GM18511 (cell line): ENCODE data around the gene KIAA0232.
"Not testable (repeated sequence)": the region's sequence is repeated elsewhere in the genome, so short reads cannot be mapped to it uniquely, and the experiment has no call there.

ENCODE experiments used
- ATAC-seq: cut with Tn5 transposase; IDR thresholded peaks from one replicate; pipeline ENCODE4 v1.9.1; 2021; ENCODE audit warnings: mild to moderate bottlenecking, moderate library complexity; ENCODE audit not compliant: unreplicated experiment

Gene KIAA0232

DNA sequence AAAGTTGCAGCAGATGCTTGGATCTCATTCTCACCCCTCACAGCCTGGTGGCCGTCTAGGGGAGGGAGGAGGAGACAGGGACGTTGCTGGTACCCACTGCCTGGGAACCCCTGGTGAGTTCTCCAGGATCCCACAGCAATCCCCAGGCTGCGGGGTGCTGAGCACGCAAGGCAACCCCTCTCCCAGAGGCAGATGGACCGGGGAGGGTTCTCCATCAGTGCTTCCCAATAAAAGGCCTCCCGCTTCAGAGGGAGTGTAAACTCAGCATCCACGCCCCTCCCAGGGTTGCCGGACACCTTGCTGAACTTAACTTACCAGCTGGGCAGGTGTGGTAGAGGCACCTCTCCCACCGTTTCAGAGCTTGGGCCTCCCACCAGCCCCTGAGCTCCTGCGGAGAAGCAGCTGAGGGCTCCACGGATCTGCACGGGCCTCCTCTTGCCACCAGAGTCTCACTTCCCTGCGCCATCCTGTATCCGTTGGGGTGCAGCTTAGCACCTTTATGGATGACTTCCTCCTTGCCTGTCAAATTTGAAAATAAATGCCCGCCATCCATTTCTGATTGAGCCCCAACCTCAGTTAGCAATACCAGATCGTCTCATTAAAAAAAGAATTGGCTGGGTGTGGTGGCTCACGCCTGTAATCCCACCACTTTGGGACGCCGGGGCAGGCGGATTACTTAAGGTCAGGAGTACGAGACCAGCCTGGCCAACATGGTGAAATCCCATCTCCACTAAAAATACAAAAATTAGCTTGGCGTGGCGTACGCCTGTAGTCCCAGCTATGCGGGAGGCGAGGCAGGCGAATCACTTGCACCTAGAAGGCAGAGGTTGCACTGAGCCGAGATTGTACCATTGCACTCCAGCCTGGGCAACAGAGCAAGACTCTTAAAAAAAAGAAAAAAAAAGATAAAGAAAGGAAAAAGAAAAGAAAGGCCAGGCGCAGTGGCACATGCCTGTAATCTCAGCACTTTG is 112.3 kb downstream of the KIAA0232 start:
- ATAC-seq, result no peak

DNA sequence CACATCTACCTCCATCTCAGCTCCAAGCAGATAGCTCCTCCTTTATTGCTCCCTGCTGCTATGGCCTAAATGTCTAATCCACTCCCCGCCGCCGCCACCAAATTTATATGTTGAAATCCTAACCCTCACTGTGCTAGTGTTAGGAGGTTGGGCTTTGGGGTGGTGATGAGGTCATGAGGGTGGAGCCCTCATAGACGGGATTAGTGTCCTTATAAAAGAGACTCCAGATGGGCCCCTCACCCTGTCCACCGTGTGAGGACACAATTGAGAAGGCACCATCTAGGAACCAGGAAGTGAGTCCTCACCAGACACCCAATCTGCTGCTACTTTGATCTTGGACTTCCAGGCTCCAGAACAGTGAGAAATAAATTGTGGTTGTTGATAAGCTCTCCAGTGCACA is 113.5 kb downstream of the KIAA0232 start:
- ATAC-seq, result no peak

GRCh38 chr4:6898763-6899162 is 116.2 kb downstream of the KIAA0232 start:
- no peak for ATAC-seq

DNA sequence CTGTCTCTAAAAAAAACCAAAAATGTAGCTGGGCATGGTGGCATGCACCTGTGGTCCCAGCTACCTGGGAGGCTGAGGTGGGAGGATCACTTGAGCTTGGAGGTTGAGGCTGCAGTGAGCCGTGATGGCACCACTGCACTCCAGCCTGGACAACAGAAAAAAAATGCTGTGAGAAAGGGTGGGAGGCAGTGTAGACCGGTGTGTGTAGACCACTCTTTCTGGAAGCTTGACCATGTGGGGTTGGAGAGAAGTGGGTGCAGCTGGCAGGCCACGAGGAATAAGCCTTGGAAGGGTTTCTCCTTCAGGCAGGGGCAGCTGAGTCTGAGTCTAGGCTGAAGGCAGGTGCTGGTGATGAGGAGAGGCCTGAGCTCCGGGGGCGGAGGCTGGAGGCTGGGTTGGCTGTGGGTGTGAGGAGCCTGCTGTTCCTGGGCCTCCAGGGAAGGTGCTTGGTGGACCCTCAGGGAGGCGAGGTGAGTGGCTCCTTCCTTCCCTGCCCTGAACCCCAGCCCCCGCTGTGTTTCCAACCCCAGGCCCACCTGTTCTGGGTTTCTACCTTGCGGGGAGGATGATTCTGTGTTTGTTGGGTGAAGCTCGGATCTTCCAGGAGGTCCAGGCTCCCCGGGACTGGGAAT is 117.8 kb downstream of the KIAA0232 start:
- ATAC-seq, result no peak

- no peak for ATAC-seq
These were observed 118.4 kb downstream of the KIAA0232 start for GRCh38 chr4:6900956-6901355.

GRCh38 chr4:6901669-6902317 is 119.3 kb downstream of the KIAA0232 start:
- ATAC-seq, result no peak

- no peak for ATAC-seq
These were observed 120.0 kb downstream of the KIAA0232 start for GRCh38 chr4:6902318-6903042.

GRCh38 chr4:6905516-6906445 is 123.3 kb downstream of the KIAA0232 start:
- no peak for ATAC-seq

GRCh38 chr4:6906486-6906885 is 124.0 kb downstream of the KIAA0232 start:
- not testable (repeated sequence) for ATAC-seq

- no peak for ATAC-seq
These were observed 125.2 kb downstream of the KIAA0232 start for GRCh38 chr4:6907658-6908191.

DNA sequence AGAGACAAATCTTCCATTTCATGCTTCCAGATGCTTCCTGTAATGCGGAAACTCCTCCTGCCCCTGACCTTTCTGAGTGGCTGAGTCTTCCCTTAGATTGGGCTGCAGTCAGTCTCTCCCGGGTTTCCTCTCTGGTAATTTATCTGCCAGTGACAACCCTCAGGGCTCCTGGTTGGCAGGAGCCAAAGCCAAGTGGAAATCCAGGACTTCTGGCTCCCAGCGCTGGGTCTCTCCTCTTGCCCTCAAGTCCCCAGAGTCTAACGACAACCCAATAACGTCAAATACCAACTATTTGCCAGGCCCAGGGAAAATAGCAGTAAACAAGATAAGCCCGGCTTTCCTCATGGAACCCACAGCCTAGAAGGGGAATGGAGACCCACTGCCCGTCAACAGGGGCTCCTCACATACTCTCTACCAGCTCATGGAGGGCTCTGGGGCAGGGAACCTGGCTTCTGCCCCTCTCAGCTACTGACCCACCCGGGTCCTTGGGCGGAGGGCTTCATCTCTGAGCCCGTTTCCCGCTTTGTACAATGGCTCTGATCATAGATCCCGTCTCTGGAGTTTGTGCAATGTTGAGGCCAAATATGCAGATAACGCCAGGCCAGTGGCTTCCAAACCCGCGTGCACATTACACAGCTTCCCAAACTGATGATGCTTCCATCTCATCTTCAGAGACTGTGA is 126.0 kb downstream of the KIAA0232 start:
- no peak for ATAC-seq

GRCh38 chr4:6909113-6909969 is 126.8 kb downstream of the KIAA0232 start, which contains the start of gene TBC1D14:
Gene TBC1D14 (plus strand): TSS chr4:6909826. CDS start chr4:6923390, 13,564 bp downstream.
- ATAC-seq, result peak; percentile 88

DNA sequence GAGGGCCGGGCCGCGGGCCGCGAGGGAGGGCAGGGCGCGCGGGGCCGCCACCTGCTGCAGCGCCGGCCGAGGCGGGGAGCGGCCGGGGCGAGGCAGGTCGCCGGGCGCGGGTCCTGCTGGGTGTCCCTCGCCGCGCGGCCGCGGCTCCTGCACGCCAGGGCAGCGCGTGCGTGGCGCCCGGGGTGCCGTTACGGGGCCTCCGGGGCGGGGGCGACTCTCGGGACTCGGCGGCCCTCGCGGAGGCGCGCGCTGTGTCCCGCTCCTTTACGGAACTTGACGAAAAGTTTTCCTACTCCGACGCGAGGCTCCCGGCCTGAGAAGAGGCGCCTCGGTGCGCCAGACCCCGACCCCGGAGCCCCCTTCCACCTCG is 127.4 kb downstream of the KIAA0232 start:
- peak; percentile 43 for ATAC-seq

DNA sequence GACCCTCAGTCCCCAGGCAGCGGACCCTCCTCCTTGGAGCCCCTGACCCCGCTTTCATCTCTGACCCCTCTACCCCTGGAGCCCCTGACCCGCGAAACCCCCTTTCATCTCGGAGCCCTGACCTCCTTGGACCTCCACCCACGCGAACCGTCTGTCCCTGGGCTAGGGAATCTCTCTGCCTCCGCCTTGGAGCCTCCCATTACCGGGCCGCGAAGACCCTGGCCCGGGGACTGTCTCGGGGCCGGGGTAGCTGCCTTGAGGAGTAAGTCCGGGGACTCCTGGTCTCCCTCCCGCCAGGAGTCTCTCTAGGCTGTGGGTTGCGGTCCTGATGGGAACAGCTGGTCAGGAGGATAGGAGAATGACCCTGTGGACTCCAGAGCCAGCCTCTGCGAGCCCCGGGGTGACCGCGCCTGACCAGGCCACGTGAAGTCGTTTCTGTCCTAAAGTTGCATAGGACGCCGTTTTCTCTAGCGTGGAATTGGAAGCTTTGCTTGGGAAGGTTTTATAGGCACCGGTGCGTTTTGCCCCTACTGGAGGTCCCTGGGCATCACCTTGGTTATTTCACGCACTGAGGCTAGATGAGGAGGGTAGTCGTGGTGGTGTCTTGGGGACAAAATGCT is 127.9 kb downstream of the KIAA0232 start:
- no peak for ATAC-seq

DNA sequence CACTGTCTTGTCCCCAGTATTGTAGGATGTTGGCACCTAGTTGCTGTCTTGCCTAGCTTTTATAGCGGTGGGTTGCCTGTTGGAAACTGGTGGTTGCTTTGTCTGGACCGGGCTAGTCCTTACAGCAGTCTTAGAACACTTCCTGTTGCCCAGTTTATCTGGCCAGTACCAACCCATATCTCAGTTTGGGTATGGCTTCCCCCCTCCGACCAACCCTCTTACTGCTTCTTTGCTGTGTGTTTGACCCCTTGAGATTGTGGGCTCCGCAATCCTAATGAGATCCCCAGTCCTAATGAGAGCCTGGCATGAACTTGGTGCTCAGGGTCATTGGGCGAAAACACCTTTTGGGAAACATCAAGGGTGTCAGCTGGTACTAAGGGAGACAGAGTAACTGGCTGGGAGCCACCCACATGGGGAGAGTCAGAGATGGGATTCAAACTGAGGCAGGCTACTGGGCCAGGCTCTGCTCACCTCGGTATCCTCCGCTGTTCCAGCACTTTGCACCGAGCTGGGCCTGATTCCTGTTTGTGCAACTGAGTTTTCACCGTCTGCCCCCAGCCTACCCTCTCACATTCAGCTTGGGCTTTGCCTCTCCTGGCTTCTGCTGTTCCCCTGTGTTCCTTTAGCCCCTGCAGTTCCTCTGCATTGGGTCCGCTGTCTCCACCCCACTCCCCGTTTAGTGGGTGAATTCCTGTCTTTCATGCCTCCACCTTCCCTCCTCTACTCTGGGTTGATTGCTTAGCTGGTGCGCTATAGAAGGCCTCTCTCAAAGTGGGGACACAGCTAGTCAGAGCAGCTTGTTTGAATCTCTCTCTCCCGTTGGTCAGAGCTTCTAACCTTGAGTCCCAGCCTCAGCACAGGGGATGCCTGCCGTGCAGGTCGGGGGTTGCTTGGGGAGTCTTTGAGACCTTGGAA is 128.7 kb downstream of the KIAA0232 start:
- ATAC-seq, result no peak

GRCh38 chr4:6911917-6912316 is 129.4 kb downstream of the KIAA0232 start:
- ATAC-seq, result not testable (repeated sequence)

- no peak for ATAC-seq
These were observed 129.9 kb downstream of the KIAA0232 start for GRCh38 chr4:6912441-6912840.
